Astrocyte (in vitro differentiated cells and primary cell): ENCODE results near the gene HSPG2. TPM values are rescaled to one million over a fixed set of nuclear protein-coding genes. Genes with fewer than 3 reads are reported as not detected.

Source experiments
- DNase-seq: peaks from one replicate; pipeline ENCODE4 v3.0.0-alpha.2; 2010; ENCODE audit warnings: low read depth
- FAIRE-seq: peaks from 2 replicates; lab custom pipeline; 2011; peaks lifted over from hg19 to GRCh38; lab: Jason Lieb, UNC
- H2AFZ ChIP-seq: 2 replicates; pipeline ENCODE4 v1.6.0; 2012; ENCODE audit warnings: low read depth, low read length, inconsistent platforms
- H3K27ac ChIP-seq: 2 replicates; pipeline ENCODE4 v1.5.1; 2011; ENCODE audit warnings: low read depth, low read length, inconsistent platforms
- H3K27me3 ChIP-seq: 2 replicates; pipeline ENCODE4 v1.6.0; 2011; ENCODE audit warnings: low read length, inconsistent platforms; ENCODE audit not compliant: insufficient read depth
- H3K36me3 ChIP-seq: 2 replicates; pipeline ENCODE4 v1.5.1; 2011; ENCODE audit warnings: low read length, inconsistent platforms; ENCODE audit not compliant: insufficient read depth
- H3K4me1 ChIP-seq: 2 replicates; pipeline ENCODE4 v1.5.1; 2011; ENCODE audit warnings: low read length, inconsistent platforms; ENCODE audit not compliant: insufficient read depth
- H3K4me2 ChIP-seq: 2 replicates; pipeline ENCODE4 v1.6.0; 2012; ENCODE audit warnings: low read length, inconsistent platforms
- H3K4me3 ChIP-seq: 2 replicates; pipeline ENCODE4 v1.5.1; 2011; ENCODE audit warnings: low read depth, mild to moderate bottlenecking, low read length, inconsistent platforms; ENCODE audit not compliant: insufficient read depth
- H3K79me2 ChIP-seq: 2 replicates; pipeline ENCODE4 v1.6.0; 2012; ENCODE audit warnings: mild to moderate bottlenecking, low read length, inconsistent platforms; ENCODE audit not compliant: insufficient read depth
- H3K9ac ChIP-seq: 2 replicates; pipeline ENCODE4 v1.6.0; 2012; ENCODE audit warnings: mild to moderate bottlenecking, low read length, inconsistent platforms
- H3K9me3 ChIP-seq: 2 replicates; pipeline ENCODE4 v1.5.1; 2012; ENCODE audit warnings: low read depth, mild to moderate bottlenecking, low read length, inconsistent platforms; ENCODE audit not compliant: insufficient read depth
- H4K20me1 ChIP-seq: 2 replicates; pipeline ENCODE4 v1.6.0; 2012; ENCODE audit warnings: low read length, inconsistent platforms; ENCODE audit not compliant: insufficient read depth
- H3K27ac Mint-ChIP-seq: one replicate; pipeline ENCODE4 v1.8.0; 2021; ENCODE audit warnings: mild to moderate bottlenecking, mixed read lengths; ENCODE audit not compliant: unreplicated experiment
- H3K27me3 Mint-ChIP-seq: one replicate; pipeline ENCODE4 v1.8.0; 2021; ENCODE audit warnings: low read depth, mixed read lengths; ENCODE audit not compliant: unreplicated experiment
- H3K36me3 Mint-ChIP-seq: one replicate; pipeline ENCODE4 v1.8.0; 2021; ENCODE audit warnings: low read depth, mixed read lengths; ENCODE audit not compliant: unreplicated experiment
- H3K4me1 Mint-ChIP-seq: one replicate; pipeline ENCODE4 v1.8.0; 2021; ENCODE audit warnings: low read depth, mixed read lengths; ENCODE audit not compliant: unreplicated experiment
- H3K4me3 Mint-ChIP-seq: one replicate; pipeline ENCODE4 v1.8.0; 2021; ENCODE audit warnings: mild to moderate bottlenecking, moderate library complexity, mixed read lengths; ENCODE audit not compliant: unreplicated experiment
- H3K9me3 Mint-ChIP-seq: one replicate; pipeline ENCODE4 v1.8.0; 2021; ENCODE audit warnings: mild to moderate bottlenecking, mixed read lengths; ENCODE audit not compliant: unreplicated experiment
- CTCF ChIP-seq: IDR thresholded peaks from 2 replicates; pipeline ENCODE4 v1.5.1; 2011; ENCODE audit warnings: low read depth, mild to moderate bottlenecking, inconsistent platforms, low read length, moderate library complexity; ENCODE audit not compliant: insufficient read depth
- EZH2 ChIP-seq: IDR thresholded peaks from 2 replicates; pipeline ENCODE4 v1.6.1; 2012; ENCODE audit warnings: mild to moderate bottlenecking, low read length, inconsistent platforms; ENCODE audit not compliant: insufficient read depth
- total RNA-seq: library from RNA; stranded (reverse); gene quantifications from 2 replicates; pipeline ENCODE4 v1.2.1, GENCODE V29; 2021

The HSPG2 gene
- total RNA-seq, 1 donor from 2014 or later, result 249 TPM

GRCh38 chr1:21829294-21829693, 107.8 kb downstream of the HSPG2 start:
- Mint-ChIP-seq H3K36me3 (peaks cover 34% of the 10 kb centered on the region), H3K9me3 (peaks cover 3% of the 10 kb centered on the region), H3K27ac (no peak overlapping the region), H3K27me3 (no peaks in the 10 kb centered on the region), H3K4me3 (no peak overlapping the region), H3K4me1 (no peaks in the 10 kb centered on the region)
- H4K20me1 ChIP-seq, result peaks cover 6% of the 10 kb centered on the region
- no peak overlapping the region for H3K4me2 ChIP-seq
- no peak for DNase-seq
- H3K27ac ChIP-seq, result no peak overlapping the region
- no peak overlapping the region for H3K9ac ChIP-seq
- no peaks in the 10 kb centered on the region for H3K27me3 ChIP-seq
- H3K4me1 ChIP-seq, result no peaks in the 10 kb centered on the region
- no peaks in the 10 kb centered on the region for H3K79me2 ChIP-seq
- H3K4me3 ChIP-seq, result no peak overlapping the region
- no peaks in the 10 kb centered on the region for H3K9me3 ChIP-seq
- TF ChIP-seq CTCF (no peak), EZH2 (no peak)
- H3K36me3 ChIP-seq, result peaks cover 21% of the 10 kb centered on the region
- H2AFZ ChIP-seq, result no peak overlapping the region
- no peak for FAIRE-seq

GRCh38 chr1:21828506-21829210, 108.5 kb downstream of the HSPG2 start:
- Histone ChIP-seq H4K20me1 (peaks cover 12% of the 10 kb centered on the region), H3K4me2 (no peak overlapping the region), H3K4me3 (no peak overlapping the region), H2AFZ (no peak overlapping the region), H3K36me3 (peaks cover 15% of the 10 kb centered on the region), H3K9me3 (no peaks in the 10 kb centered on the region), H3K79me2 (no peaks in the 10 kb centered on the region), H3K4me1 (no peaks in the 10 kb centered on the region), H3K27ac (no peak overlapping the region), H3K9ac (no peak overlapping the region), H3K27me3 (no peaks in the 10 kb centered on the region)
- Mint-ChIP-seq H3K27ac (no peak overlapping the region), H3K27me3 (no peaks in the 10 kb centered on the region), H3K4me1 (no peaks in the 10 kb centered on the region), H3K4me3 (no peak overlapping the region), H3K9me3 (peaks cover 3% of the 10 kb centered on the region), H3K36me3 (peaks cover 28% of the 10 kb centered on the region)
- DNase-seq (no peak), FAIRE-seq (no peak)
- TF ChIP-seq CTCF (no peak), EZH2 (no peak)

GRCh38 chr1:21828075-21828474, 109.0 kb downstream of the HSPG2 start:
- peaks cover 12% of the 10 kb centered on the region for H4K20me1 ChIP-seq
- H3K27ac ChIP-seq, result no peak overlapping the region
- Mint-ChIP-seq H3K4me1 (no peaks in the 10 kb centered on the region), H3K9me3 (peaks cover 3% of the 10 kb centered on the region), H3K36me3 (peaks cover 28% of the 10 kb centered on the region), H3K27ac (no peak overlapping the region), H3K27me3 (no peaks in the 10 kb centered on the region), H3K4me3 (no peak overlapping the region)
- H3K9ac ChIP-seq, result no peak overlapping the region
- no peaks in the 10 kb centered on the region for H3K4me1 ChIP-seq
- H3K79me2 ChIP-seq, result no peaks in the 10 kb centered on the region
- DNase-seq (no peak), FAIRE-seq (no peak)
- H3K9me3 ChIP-seq, result no peaks in the 10 kb centered on the region
- no peak overlapping the region for H3K4me2 ChIP-seq
- no peak overlapping the region for H2AFZ ChIP-seq
- peaks cover 13% of the 10 kb centered on the region for H3K36me3 ChIP-seq
- TF ChIP-seq CTCF (no peak), EZH2 (no peak)
- no peak overlapping the region for H3K4me3 ChIP-seq
- no peaks in the 10 kb centered on the region for H3K27me3 ChIP-seq
